HepG2 (cell line): ENCODE results near the gene BCL2L1. TPM values are rescaled to one million over a fixed set of nuclear protein-coding genes. Genes with fewer than 3 reads are reported as not detected.

ENCODE experiments used
- EED ChIP-seq: sonication (generic); formaldehyde crosslinking; IDR thresholded peaks from 2 replicates; pipeline ENCODE4 v1.5.0; 2020; ENCODE audit warnings: mild to moderate bottlenecking, missing genetic modification reagents
- ETV5 ChIP-seq: IDR thresholded peaks from 2 replicates; pipeline ENCODE4 v1.6.1; 2018; ENCODE audit warnings: missing biosample characterization, missing genetic modification reagents, inconsistent platforms, borderline replicate concordance
- GPN1 ChIP-seq: sonication (generic); formaldehyde crosslinking; IDR thresholded peaks from 2 replicates; pipeline ENCODE4 v1.5.1; 2020; ENCODE audit warnings: missing genetic modification reagents, borderline replicate concordance
- GTF2F1 ChIP-seq: fragments of 150-350 bp; IDR thresholded peaks from 2 replicates; pipeline ENCODE4 v1.6.1; 2014; ENCODE audit warnings: low read length
- IRF2 ChIP-seq: IDR thresholded peaks from 2 replicates; pipeline ENCODE4 v1.6.1; 2018; ENCODE audit warnings: missing genetic modification reagents, missing compliant biosample characterization
- KMT2B ChIP-seq: IDR thresholded peaks from 2 replicates; pipeline ENCODE4 v1.6.1; 2016; ENCODE audit warnings: missing genetic modification reagents, missing compliant biosample characterization
- MAF1 ChIP-seq: sonication (generic); formaldehyde crosslinking; IDR thresholded peaks from 2 replicates; pipeline ENCODE4 v1.5.0; 2020; ENCODE audit warnings: missing genetic modification reagents, borderline replicate concordance
- NAIF1 ChIP-seq: sonication (generic); formaldehyde crosslinking; IDR thresholded peaks from 2 replicates; pipeline ENCODE4 v1.5.0; 2020; ENCODE audit warnings: mild to moderate bottlenecking, missing genetic modification reagents, borderline replicate concordance
- PRMT3 ChIP-seq: sonication (generic); formaldehyde crosslinking; IDR thresholded peaks from 2 replicates; pipeline ENCODE4 v1.8.1; 2022; ENCODE audit warnings: low read depth, mild to moderate bottlenecking, moderate library complexity, missing genetic modification reagents, borderline replicate concordance
- RARG ChIP-seq: sonication (generic); formaldehyde crosslinking; IDR thresholded peaks from 2 replicates; pipeline ENCODE4 v1.4.0; 2020; ENCODE audit warnings: low read depth, mild to moderate bottlenecking, missing genetic modification reagents
- SOX6 ChIP-seq, 2 experiments: fragments of 450-650 bp in 1 of 2; sonication (generic) in 1 of 2; formaldehyde crosslinking in 1 of 2; IDR thresholded peaks; 2 replicates each; pipeline versions ENCODE4 v1.4.0 to v1.6.1; 2017 to 2020; ENCODE audit warnings: antibody characterized with exemption in 1 of 2, mild to moderate bottlenecking in 1 of 2, missing genetic modification reagents in 1 of 2
- ZNF24 ChIP-seq: fragments of 450-650 bp; IDR thresholded peaks from 2 replicates; pipeline ENCODE4 v1.6.1; 2017; ENCODE audit warnings: antibody characterized with exemption, mild to moderate bottlenecking
- ZNF296 ChIP-seq: sonication (generic); formaldehyde crosslinking; conservative IDR thresholded peaks from 2 replicates; pipeline ENCODE4 v1.5.0; 2020; ENCODE audit warnings: mild to moderate bottlenecking, missing genetic modification reagents
- ZNF431 ChIP-seq: sonication (generic); formaldehyde crosslinking; IDR thresholded peaks from 2 replicates; pipeline ENCODE4 v1.9.0; 2022; ENCODE audit warnings: missing genetic modification reagents, low read depth, mild to moderate bottlenecking, borderline replicate concordance
- ZNF510 ChIP-seq: sonication (generic); formaldehyde crosslinking; IDR thresholded peaks from 2 replicates; pipeline ENCODE4 v1.4.0; 2020; ENCODE audit warnings: low read depth, mild to moderate bottlenecking, missing genetic modification reagents
- ZNF577 ChIP-seq: sonication (generic); formaldehyde crosslinking; IDR thresholded peaks from 2 replicates; pipeline ENCODE4 v1.4.0; 2020; ENCODE audit warnings: mild to moderate bottlenecking, low read depth, missing genetic modification reagents, borderline replicate concordance
- ZNF652 ChIP-seq: IDR thresholded peaks from 2 replicates; pipeline ENCODE4 v1.6.1; 2016; ENCODE audit warnings: low read depth, borderline replicate concordance
- ZNF788 ChIP-seq: sonication (generic); formaldehyde crosslinking; IDR thresholded peaks from 2 replicates; pipeline ENCODE4 v1.5.0; 2020; ENCODE audit warnings: mild to moderate bottlenecking, missing genetic modification reagents, borderline replicate concordance
- ZNF790 ChIP-seq: sonication (generic); formaldehyde crosslinking; IDR thresholded peaks from 2 replicates; pipeline ENCODE4 v1.8.0; 2022; ENCODE audit warnings: missing genetic modification reagents, mild to moderate bottlenecking, borderline replicate concordance
- ZNF879 ChIP-seq: sonication (generic); formaldehyde crosslinking; IDR thresholded peaks from 2 replicates; pipeline ENCODE4 v1.8.1; 2023; ENCODE audit warnings: missing genetic modification reagents
- polyA plus RNA-seq, 8 experiments: library from polyadenylated mRNA; depleted of rRNA in 3 of 8; stranded (reverse) in 7 of 8; unstranded in 1 of 8; fragments of >200 nt; fragmentation: Illumina TruSeq in 4 of 8; extraction: Trizol in 4 of 8; gene quantifications; 2 replicates each; pipeline versions ENCODE4 v1.2.1 to v1.2.3, GENCODE V29; 2011 to 2016; ENCODE audit warnings: low read depth in 4 of 8, missing spikeins in 1 of 8, mixed read lengths in 1 of 8; ENCODE audit not compliant: insufficient read depth in 1 of 8
- total RNA-seq, 5 experiments: library from RNA; depleted of rRNA; stranded (reverse); fragments of >200 nt; fragmentation: Illumina TruSeq; extraction: Trizol; gene quantifications; 2 replicates each; pipeline ENCODE4 v1.2.3, GENCODE V29; 2016; ENCODE audit warnings: low read depth in 1 of 5
- TF ChIP-seq, protein P1 (sequence below): fragments of 450-650 bp; IDR thresholded peaks from 2 replicates; pipeline ENCODE4 v1.6.1; 2016
- TF ChIP-seq, protein P2 (sequence below): sonication (generic); formaldehyde crosslinking; IDR thresholded peaks from 2 replicates; pipeline ENCODE4 v1.9.0; 2022; ENCODE audit warnings: missing genetic modification reagents, mild to moderate bottlenecking, borderline replicate concordance
- TF ChIP-seq, protein P3 (sequence below): sonication (generic); formaldehyde crosslinking; IDR thresholded peaks from 2 replicates; pipeline ENCODE4 v1.8.1; 2023; ENCODE audit warnings: missing genetic modification reagents, mild to moderate bottlenecking, borderline replicate concordance
- TF ChIP-seq, protein P4 (sequence below): sonication (generic); formaldehyde crosslinking; IDR thresholded peaks from 2 replicates; pipeline ENCODE4 v1.4.0; 2020; ENCODE audit warnings: mild to moderate bottlenecking, missing genetic modification reagents

BCL2L1 gene
- total and polyA plus RNA-seq, 2 of the 13 experiments (the other 11 are each of a cell fraction or from before 2014, with no cell fraction given), result 164 to 258 TPM

DNA sequence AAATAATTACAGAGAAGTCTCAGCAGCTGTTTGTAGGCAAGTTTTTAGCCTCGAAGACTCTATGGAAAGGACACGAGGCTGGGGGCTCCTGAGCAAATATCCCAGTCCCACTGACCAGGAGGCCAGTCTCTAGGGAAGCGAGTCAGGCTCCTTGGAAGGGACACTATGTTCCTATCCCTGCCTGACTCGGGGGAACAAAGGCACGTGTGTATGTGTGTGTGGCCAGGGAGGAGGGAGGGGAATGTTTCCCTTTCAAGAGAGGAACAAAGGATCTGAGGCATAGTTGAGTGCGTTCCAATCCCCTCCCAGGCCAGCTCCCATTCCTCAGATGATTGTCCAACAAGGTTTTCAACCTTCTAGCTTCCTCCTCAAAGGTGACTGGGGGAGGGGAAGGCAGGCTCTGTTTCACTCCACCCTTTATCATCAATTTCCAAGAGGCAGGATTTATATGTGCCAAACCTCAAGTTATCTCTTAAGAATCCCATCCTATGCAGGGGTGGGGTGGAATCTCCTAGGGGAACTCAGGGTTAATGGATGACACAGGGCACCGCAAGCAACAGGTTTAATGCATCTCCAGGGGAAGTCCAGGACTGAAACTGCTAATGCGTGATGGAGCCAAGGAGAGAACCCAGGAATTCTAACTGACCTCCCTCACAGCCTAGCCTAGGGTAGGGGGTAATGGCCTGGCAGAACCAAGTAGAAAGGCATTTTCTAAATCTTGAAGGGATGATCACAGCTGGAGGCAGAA, 9.9 kb downstream of the BCL2L1 start (continued):
- TF ChIP-seq ZNF296 (CRISPR knock-in tag) (no peak; the same call in 1 of the 2 replicates), NAIF1 (CRISPR knock-in tag) (no peak), ZNF790 (CRISPR knock-in tag) (no peak), ETV5 (CRISPR knock-in tag) (peak; percentile 85), GPN1 (no peak), ZNF24 (no peak), ZNF431 (CRISPR knock-in tag) (0 out of 2 replicates have a peak, but pooled peaks have one; percentile 3), MAF1 (CRISPR knock-in tag) (no peak), IRF2 (CRISPR knock-in tag) (peak; percentile 12; the same call in 1 of the 2 replicates), ZNF577 (CRISPR knock-in tag) (no peak), ZNF879 (CRISPR knock-in tag) (no peak), GTF2F1 (no peak), SOX6 (IDR thresholded peaks at IDR 0.05) (no peak), SOX6 (CRISPR knock-in tag; IDR thresholded peaks at IDR 0.05) (peak; percentile 97), ZNF510 (peak; percentile 52; the same call in 1 of the 2 replicates), ZNF652 (no peak), ZNF788 (CRISPR knock-in tag) (peak; percentile 70; the same call in 1 of the 2 replicates), RARG (CRISPR knock-in tag) (0 out of 2 replicates have a peak, but pooled peaks have one; percentile 49), EED (no peak), PRMT3 (CRISPR knock-in tag) (0 out of 2 replicates have a peak, but pooled peaks have one; percentile 32), KMT2B (CRISPR knock-in tag) (no peak)
- TF ChIP-seq, protein P1, sequence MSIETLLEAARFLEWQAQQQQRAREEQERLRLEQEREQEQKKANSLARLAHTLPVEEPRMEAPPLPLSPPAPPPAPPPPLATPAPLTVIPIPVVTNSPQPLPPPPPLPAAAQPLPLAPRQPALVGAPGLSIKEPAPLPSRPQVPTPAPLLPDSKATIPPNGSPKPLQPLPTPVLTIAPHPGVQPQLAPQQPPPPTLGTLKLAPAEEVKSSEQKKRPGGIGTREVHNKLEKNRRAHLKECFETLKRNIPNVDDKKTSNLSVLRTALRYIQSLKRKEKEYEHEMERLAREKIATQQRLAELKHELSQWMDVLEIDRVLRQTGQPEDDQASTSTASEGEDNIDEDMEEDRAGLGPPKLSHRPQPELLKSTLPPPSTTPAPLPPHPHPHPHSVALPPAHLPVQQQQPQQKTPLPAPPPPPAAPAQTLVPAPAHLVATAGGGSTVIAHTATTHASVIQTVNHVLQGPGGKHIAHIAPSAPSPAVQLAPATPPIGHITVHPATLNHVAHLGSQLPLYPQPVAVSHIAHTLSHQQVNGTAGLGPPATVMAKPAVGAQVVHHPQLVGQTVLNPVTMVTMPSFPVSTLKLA, result peak; percentile 56
- TF ChIP-seq, protein P2, sequence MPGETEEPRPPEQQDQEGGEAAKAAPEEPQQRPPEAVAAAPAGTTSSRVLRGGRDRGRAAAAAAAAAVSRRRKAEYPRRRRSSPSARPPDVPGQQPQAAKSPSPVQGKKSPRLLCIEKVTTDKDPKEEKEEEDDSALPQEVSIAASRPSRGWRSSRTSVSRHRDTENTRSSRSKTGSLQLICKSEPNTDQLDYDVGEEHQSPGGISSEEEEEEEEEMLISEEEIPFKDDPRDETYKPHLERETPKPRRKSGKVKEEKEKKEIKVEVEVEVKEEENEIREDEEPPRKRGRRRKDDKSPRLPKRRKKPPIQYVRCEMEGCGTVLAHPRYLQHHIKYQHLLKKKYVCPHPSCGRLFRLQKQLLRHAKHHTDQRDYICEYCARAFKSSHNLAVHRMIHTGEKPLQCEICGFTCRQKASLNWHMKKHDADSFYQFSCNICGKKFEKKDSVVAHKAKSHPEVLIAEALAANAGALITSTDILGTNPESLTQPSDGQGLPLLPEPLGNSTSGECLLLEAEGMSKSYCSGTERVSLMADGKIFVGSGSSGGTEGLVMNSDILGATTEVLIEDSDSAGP, result 0 out of 2 replicates have a peak, but pooled peaks have one; percentile 30
- TF ChIP-seq, protein P3, sequence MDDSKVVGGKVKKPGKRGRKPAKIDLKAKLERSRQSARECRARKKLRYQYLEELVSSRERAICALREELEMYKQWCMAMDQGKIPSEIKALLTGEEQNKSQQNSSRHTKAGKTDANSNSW (CRISPR knock-in tag), result no peak
- TF ChIP-seq, protein P4, sequence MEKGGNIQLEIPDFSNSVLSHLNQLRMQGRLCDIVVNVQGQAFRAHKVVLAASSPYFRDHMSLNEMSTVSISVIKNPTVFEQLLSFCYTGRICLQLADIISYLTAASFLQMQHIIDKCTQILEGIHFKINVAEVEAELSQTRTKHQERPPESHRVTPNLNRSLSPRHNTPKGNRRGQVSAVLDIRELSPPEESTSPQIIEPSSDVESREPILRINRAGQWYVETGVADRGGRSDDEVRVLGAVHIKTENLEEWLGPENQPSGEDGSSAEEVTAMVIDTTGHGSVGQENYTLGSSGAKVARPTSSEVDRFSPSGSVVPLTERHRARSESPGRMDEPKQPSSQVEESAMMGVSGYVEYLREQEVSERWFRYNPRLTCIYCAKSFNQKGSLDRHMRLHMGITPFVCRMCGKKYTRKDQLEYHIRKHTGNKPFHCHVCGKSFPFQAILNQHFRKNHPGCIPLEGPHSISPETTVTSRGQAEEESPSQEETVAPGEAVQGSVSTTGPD, result no peak
